WI38 (cell line): ENCODE measurements around the gene DYNC2H1.

Source experiments
- H3K4me3 ChIP-seq: 2 replicates; pipeline ENCODE4 v1.5.1; 2011; ENCODE audit warnings: low read depth, mild to moderate bottlenecking, control low read depth, low read length
- TF ChIP-seq, protein P1 (sequence below): IDR thresholded peaks from 2 replicates; pipeline ENCODE4 v1.5.1; 2012; ENCODE audit warnings: low read depth, mild to moderate bottlenecking, control low read depth, low read length

Gene DYNC2H1

DNA sequence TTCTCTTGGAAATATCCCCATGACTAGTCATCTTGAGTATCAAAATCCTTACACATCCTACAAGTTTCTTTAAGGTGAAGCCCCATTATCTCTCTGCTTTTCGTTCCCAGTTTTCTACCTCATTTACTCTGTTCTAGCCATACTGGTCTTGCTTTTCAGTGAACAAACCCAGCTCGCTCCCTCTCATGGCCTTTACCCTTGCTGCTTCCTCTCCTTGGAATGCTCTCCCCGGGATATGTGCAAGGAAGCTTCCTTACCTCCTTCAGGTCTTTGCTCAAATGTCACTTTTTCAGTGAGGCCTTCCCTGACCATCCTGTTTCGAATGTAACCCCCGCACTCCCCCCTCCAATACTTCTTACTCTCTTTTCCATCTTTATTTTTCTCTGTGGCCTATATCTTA, 331.8 kb downstream of the DYNC2H1 start:
- TF ChIP-seq, protein P1, sequence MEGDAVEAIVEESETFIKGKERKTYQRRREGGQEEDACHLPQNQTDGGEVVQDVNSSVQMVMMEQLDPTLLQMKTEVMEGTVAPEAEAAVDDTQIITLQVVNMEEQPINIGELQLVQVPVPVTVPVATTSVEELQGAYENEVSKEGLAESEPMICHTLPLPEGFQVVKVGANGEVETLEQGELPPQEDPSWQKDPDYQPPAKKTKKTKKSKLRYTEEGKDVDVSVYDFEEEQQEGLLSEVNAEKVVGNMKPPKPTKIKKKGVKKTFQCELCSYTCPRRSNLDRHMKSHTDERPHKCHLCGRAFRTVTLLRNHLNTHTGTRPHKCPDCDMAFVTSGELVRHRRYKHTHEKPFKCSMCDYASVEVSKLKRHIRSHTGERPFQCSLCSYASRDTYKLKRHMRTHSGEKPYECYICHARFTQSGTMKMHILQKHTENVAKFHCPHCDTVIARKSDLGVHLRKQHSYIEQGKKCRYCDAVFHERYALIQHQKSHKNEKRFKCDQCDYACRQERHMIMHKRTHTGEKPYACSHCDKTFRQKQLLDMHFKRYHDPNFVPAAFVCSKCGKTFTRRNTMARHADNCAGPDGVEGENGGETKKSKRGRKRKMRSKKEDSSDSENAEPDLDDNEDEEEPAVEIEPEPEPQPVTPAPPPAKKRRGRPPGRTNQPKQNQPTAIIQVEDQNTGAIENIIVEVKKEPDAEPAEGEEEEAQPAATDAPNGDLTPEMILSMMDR, result no peak
- H3K4me3 ChIP-seq, result no peak overlapping the region

DNA sequence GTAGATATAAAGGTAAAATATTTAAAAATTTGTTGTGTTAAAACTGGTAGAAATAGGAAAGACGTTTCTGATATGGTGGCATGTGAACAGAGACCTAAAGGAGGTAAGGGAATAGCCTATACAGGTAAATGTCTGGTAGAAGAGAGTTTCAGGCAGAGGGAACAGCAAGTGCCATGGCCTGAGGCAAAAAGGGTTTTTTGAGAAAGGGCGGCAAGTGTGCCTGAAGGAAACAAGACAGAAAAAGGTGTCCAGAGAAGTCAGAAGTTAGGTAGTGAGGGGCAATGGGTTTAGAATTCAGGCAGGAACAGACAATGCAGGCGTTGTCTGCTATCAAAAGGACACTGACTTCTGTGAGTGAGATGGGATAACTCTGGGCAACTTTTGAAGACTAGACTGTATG, 339.7 kb downstream of the DYNC2H1 start:
- H3K4me3 ChIP-seq, result no peak overlapping the region
- TF ChIP-seq, protein P1, result no peak

DNA sequence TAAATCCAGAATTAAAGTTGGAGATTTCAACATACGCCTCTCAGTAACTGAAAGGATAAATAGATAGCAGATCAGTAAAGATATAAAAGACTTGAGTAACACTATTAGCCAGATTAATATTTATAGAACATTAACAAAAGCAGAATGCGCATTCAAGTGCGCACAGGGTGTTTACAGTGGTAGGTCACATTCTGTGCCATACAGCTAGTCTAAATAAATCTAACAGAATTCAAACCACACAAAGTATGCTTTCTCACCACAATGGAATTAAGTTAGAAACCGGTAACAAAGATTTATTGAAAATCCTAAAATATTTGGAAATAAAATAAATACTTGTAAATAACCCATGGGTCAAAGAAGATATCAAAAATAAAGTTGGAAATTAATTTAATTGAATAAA, 341.0 kb downstream of the DYNC2H1 start:
- H3K4me3 ChIP-seq, result no peak overlapping the region
- TF ChIP-seq, protein P1, result no peak

DNA sequence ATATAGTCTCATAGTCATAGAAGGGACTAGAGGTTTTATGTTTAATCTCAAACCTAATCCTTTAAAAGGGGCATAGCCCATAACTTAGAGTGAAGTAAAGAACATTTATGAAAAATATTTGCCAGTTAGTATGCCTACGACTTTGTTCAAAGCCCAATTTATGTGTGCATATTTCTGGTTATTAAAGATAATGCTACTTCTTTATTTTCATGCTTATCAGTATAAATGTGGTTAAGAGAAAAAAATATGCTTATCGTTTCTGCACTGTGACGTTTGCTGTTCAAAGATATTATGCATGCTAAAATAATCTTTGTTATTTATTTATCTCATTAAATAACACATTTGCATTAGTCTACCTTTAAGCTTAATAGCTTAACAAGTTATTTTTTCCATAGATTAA, 343.9 kb downstream of the DYNC2H1 start:
- TF ChIP-seq, protein P1, result no peak
- H3K4me3 ChIP-seq, result no peak overlapping the region

DNA sequence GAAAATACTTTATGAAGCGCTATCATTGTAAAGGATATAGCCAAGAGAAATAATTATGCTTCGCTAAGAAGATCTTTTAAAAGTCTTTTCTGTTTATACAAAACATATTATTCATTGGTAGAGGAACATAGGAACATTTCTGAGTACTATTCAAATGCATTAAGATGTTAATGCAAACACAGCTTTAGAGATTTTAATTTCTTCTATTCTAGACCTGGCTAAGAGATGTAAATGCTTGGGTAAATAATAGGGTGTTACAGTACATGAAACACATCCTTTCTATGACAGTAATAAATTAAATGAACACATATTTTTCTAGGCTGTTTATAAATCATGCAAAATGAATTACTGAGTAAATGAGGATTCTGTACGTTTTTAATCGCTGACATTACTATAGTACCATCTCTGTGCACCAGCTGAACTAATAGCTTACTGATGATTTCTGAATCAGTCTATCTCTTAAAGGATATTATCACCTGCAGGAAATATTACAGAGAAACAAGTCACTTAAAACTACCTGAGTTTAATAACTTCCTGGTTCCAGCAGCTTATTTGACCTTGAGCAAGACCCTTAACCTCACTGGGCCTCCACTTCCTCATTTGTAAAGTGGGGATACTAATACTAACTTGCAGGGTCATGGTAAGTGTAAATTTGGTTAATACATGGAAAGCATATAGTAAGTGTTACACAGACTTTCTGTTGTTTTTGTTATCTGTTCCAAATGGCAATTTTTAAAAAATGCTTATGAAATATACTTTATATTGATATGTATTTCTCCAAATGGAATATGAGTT, 344.9 kb downstream of the DYNC2H1 start:
- TF ChIP-seq, protein P1, result no peak
- H3K4me3 ChIP-seq, result no peak overlapping the region

DNA sequence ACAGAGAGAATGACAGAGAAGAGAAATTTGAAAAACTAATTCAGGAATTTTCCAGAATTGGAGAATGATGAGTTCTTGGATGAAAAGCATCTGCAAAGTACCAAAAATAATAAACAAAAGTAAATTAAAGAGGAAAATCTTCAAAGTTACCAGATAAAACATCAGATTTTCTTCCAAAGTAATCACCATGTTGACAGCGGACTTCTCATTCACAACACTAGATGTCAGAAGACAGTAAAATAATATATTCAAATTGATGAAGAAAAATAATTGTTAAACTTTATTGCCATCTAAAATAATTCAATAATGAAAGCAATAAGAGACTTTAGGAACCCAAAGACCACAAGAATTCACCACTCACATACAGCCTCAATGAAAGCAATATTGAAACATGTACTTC, 355.2 kb downstream of the DYNC2H1 start:
- H3K4me3 ChIP-seq, result no peak overlapping the region
- TF ChIP-seq, protein P1, result no peak

DNA sequence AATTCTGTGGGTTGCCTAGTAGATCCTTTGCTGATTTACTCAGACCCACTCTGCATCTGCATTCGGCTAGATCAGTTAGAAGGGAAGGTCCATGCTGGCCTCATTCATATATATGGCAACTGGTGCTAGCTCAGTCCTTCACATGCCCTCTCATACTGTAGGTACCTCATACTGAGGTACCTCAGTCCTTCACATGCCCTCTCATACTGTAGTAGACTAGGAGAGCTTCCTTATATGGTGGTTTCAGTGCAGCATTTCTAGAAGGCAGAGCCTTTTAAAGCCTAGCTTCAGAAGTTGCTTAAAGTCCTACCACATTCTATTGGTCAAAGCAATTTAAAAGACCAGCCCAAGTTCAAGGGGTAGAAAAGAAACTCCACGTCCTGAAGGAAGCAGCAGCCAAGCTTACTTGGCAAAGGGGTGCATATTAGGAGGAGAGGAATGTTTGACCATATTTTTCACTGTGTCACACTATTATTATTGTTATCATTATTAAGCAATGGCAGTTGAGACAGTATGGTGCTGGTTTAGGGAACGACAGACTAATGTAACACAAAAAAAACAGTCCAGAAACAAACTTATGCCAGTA, 356.4 kb downstream of the DYNC2H1 start:
- TF ChIP-seq, protein P1, result no peak
- no peak overlapping the region for H3K4me3 ChIP-seq
